B cell (primary cell): ENCODE results near the gene DACH2. TPM values are rescaled to one million over a fixed set of nuclear protein-coding genes. Genes with fewer than 3 reads are reported as not detected.

Experiments
- ATAC-seq: fragments of 200-7000 bp; cut with Tn5 transposase; one replicate; pipeline ENCODE4 v1.10.0; 2021; ENCODE audit warnings: low read depth, mild to moderate bottlenecking, moderate number of reproducible peaks, moderate library complexity
- CTCF ChIA-PET: fragments of 350-600 bp; sonication (Branson Sonifier 250); formaldehyde crosslinking; loops from one replicate; lab custom pipeline; 2021; ENCODE audit warnings: antibody characterized with exemption, inconsistent platforms; lab: Charles Lee
- POLR2A ChIA-PET: fragments of 350-600 bp; sonication (Branson Sonifier 250); formaldehyde crosslinking; loops from one replicate; lab custom pipeline; 2021; ENCODE audit warnings: antibody characterized with exemption; lab: Charles Lee
- DNase-seq: peaks from one replicate; pipeline ENCODE4 v3.0.0; 2013
- H2AFZ ChIP-seq: 2 replicates; pipeline ENCODE4 v1.6.1; 2012; ENCODE audit warnings: mild to moderate bottlenecking, low read depth, low read length; ENCODE audit not compliant: insufficient read depth, poor library complexity, severe bottlenecking
- H3K27ac ChIP-seq, 2 donors: 1 replicate in 1 of 2; 2 replicates in 1 of 2; pipeline ENCODE4 v1.5.1; 2012 to 2013; ENCODE audit warnings: low read length in 2 of 2, mild to moderate bottlenecking in 2 of 2, moderate library complexity in 1 of 2
- H3K27me3 ChIP-seq, 4 experiments: fragments of 200-600 bp in 1 of 4; sonication (generic) in 1 of 4; replicated peaks in 1 of 4; 1 replicate in 2 of 4; 2 replicates in 2 of 4; pipeline versions ENCODE4 v1.6.1 to v1.7.0; 2013 to 2016; ENCODE audit warnings: low read length in 3 of 4, mild to moderate bottlenecking in 2 of 4, mixed read lengths in 1 of 4, moderate library complexity in 1 of 4; ENCODE audit not compliant: insufficient read depth in 4 of 4, control insufficient read depth in 3 of 4; ENCODE audit errors: control extremely low read depth in 1 of 4
- H3K36me3 ChIP-seq, 2 experiments: replicated peaks in 1 of 2; 1 replicate in 1 of 2; 2 replicates in 1 of 2; pipeline versions ENCODE4 v1.6.1 to v1.7.1; 2013; ENCODE audit warnings: low read length in 1 of 2; ENCODE audit not compliant: insufficient read depth in 2 of 2, control insufficient read depth in 1 of 2; ENCODE audit errors: control extremely low read depth in 1 of 2, extremely low read depth in 1 of 2
- H3K4me1 ChIP-seq, 2 donors: fragments of 200-600 bp in 1 of 2; sonication (generic) in 1 of 2; 1 replicate in 1 of 2; 2 replicates in 1 of 2; pipeline versions ENCODE4 v1.5.1 to v1.6.1; 2013 to 2017; ENCODE audit warnings: low read length in 2 of 2; ENCODE audit not compliant: control insufficient read depth in 2 of 2, insufficient read depth in 2 of 2
- H3K4me2 ChIP-seq: replicated peaks from 2 replicates; pipeline ENCODE3; 2012; ENCODE audit warnings: mild to moderate bottlenecking, low read depth, low read length; ENCODE audit not compliant: poor library complexity, severe bottlenecking
- H3K4me3 ChIP-seq, 5 experiments: fragments of 200-600 bp in 1 of 5; sonication (generic) in 1 of 5; 1 replicate in 3 of 5; 2 replicates in 2 of 5; pipeline versions ENCODE4 v1.5.1 to v1.7.0; 2011 to 2016; ENCODE audit warnings: low read length in 4 of 5, mild to moderate bottlenecking in 4 of 5, low read depth in 2 of 5, control low read depth in 1 of 5, moderate library complexity in 1 of 5; ENCODE audit not compliant: insufficient read depth in 1 of 5; ENCODE audit errors: control extremely low read depth in 1 of 5, extremely low read depth in 1 of 5
- H3K79me2 ChIP-seq: fragments of 200-600 bp; sonication (generic); one replicate; pipeline ENCODE4 v1.6.0; 2016; ENCODE audit warnings: low read length; ENCODE audit not compliant: control insufficient read depth, insufficient read depth
- H3K9ac ChIP-seq: fragments of 200-600 bp; sonication (generic); 2 replicates; pipeline ENCODE4 v1.6.1; 2017; ENCODE audit warnings: mild to moderate bottlenecking, low read length, moderate library complexity
- H3K9me3 ChIP-seq, 3 donors: one replicate each; pipeline versions ENCODE4 v1.6.1 to v1.7.1; 2013; ENCODE audit warnings: low read length in 2 of 3; ENCODE audit not compliant: control insufficient read depth in 2 of 3, insufficient read depth in 1 of 3; ENCODE audit errors: control extremely low read depth in 1 of 3
- H4K20me1 ChIP-seq: 2 replicates; pipeline ENCODE4 v1.6.0; 2012; ENCODE audit warnings: mild to moderate bottlenecking, low read length; ENCODE audit not compliant: insufficient read depth, control insufficient read depth, poor library complexity, severe bottlenecking
- H3K27ac Mint-ChIP-seq: one replicate; pipeline ENCODE4 v1.8.0; 2021; ENCODE audit warnings: mixed read lengths
- H3K27me3 Mint-ChIP-seq: one replicate; pipeline ENCODE4 v1.8.0; 2021; ENCODE audit warnings: mixed read lengths
- H3K4me1 Mint-ChIP-seq: one replicate; pipeline ENCODE4 v1.8.0; 2021; ENCODE audit warnings: mixed read lengths
- H3K4me3 Mint-ChIP-seq: one replicate; pipeline ENCODE4 v1.8.0; 2021; ENCODE audit warnings: mixed read lengths
- H3K9me3 Mint-ChIP-seq: one replicate; pipeline ENCODE4 v1.8.0; 2022; ENCODE audit warnings: mixed read lengths; ENCODE audit not compliant: insufficient read depth
- EZH2 ChIP-seq: IDR thresholded peaks from 2 replicates; pipeline ENCODE4 v1.6.1; 2012; ENCODE audit warnings: borderline replicate concordance, low read depth, mild to moderate bottlenecking, moderate library complexity, low read length; ENCODE audit not compliant: insufficient read depth, poor library complexity, severe bottlenecking
- WGBS: methylation state at CpG from one replicate; pipeline ENCODE4 v1.1.5; 2013; ENCODE audit warnings: missing lambda C conversion rate; ENCODE audit not compliant: insufficient coverage; 5-methylcytosine and 5-hydroxymethylcytosine counted together
- intact Hi-C: fragments of 100-400 bp; cut with micrococcal nuclease; formaldehyde crosslinking; loops from one replicate; pipeline ENCODE4 v1.10.0; 2022
- polyA plus RNA-seq: library from polyadenylated mRNA; depleted of rRNA; stranded (reverse); fragments of >200 nt; gene quantifications from 2 replicates; pipeline ENCODE4 v1.2.3, GENCODE V29; 2012
- total RNA-seq, 2 donors: library from RNA; stranded (reverse); fragments of 120-200 nt in 1 of 2; gene quantifications; 1 replicate in 1 of 2; 2 replicates in 1 of 2; pipeline versions ENCODE4 v1.2.3 to v1.2.4, GENCODE V29; 2013 to 2022
- TF ChIP-seq, protein P1 (sequence below): fragments of 200-600 bp; IDR thresholded peaks from one replicate; pipeline ENCODE4 v1.8.0; 2022; ENCODE audit warnings: antibody characterized with exemption, mild to moderate bottlenecking

Gene DACH2
- total and polyA plus RNA-seq, 2 donors (not counting 1 experiment from before 2014, with no cell fraction given) = 0.07 TPM; not detected in 1

DNA sequence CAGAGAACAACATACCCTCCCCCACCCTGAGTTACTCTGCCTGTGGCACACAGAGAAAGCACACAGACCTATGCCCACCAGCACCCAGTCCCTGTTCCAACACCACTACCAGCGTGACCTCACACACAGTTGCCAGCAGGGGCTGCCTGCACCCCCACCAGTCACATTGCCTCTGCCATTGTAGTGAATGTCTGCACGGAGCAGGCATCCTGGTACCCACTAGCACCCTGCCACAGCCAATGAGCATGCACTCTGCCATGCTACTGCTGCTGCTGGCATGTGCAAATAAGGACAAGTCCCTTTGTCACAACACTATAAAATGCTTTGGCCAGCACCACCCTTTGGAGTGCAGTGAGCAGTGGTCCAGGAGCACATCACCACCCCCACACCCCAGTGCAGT, 47.1 kb downstream of the DACH2 start:
- DNase-seq (no peak), ATAC-seq (no peak)
- Histone ChIP-seq H3K27me3 (no peaks in the 10 kb centered on the region), H3K36me3 (no peaks in the 10 kb centered on the region), H3K4me2 (no peak overlapping the region), H3K9me3 (no peaks in the 10 kb centered on the region), H3K79me2 (no peaks in the 10 kb centered on the region), H3K9ac (no peak overlapping the region), H3K27ac (no peak overlapping the region), H2AFZ (no peak overlapping the region), H3K4me3 (no peak overlapping the region), H3K4me1 (no peaks in the 10 kb centered on the region), H4K20me1 (no peaks in the 10 kb centered on the region)
- H3K27ac Mint-ChIP-seq = no peak overlapping the region
- WGBS = 83% methylated on average over 2 of the region's 2 CpGs
- H3K9me3 Mint-ChIP-seq = no peaks in the 10 kb centered on the region
- H3K4me3 Mint-ChIP-seq = no peak overlapping the region
- TF ChIP-seq EZH2 = no peak
- TF ChIP-seq, protein P1, sequence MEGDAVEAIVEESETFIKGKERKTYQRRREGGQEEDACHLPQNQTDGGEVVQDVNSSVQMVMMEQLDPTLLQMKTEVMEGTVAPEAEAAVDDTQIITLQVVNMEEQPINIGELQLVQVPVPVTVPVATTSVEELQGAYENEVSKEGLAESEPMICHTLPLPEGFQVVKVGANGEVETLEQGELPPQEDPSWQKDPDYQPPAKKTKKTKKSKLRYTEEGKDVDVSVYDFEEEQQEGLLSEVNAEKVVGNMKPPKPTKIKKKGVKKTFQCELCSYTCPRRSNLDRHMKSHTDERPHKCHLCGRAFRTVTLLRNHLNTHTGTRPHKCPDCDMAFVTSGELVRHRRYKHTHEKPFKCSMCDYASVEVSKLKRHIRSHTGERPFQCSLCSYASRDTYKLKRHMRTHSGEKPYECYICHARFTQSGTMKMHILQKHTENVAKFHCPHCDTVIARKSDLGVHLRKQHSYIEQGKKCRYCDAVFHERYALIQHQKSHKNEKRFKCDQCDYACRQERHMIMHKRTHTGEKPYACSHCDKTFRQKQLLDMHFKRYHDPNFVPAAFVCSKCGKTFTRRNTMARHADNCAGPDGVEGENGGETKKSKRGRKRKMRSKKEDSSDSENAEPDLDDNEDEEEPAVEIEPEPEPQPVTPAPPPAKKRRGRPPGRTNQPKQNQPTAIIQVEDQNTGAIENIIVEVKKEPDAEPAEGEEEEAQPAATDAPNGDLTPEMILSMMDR = no peak
- H3K4me1 Mint-ChIP-seq = no peaks in the 10 kb centered on the region
- ChIA-PET POLR2A (no interaction called here), CTCF (no interaction called here)
- intact Hi-C loops = no loop called here
- no peaks in the 10 kb centered on the region for H3K27me3 Mint-ChIP-seq

DNA sequence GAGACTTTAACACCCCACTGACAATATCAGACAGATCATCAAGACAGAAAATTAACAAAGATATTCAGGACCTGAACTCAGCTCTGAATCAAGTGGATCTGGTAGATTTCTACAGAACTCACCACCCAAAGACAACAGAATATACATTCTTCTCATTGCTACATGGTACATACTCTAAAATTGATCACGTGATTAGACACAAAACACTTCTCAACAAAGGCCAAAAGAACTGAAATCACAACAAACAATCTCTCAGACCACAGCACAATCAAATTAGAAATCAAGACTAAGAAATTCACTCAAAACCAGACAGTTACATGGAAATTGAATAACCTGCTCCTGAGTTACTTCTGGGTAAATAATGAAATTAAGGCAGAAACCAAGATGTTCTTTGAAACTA, 49.6 kb downstream of the DACH2 start:
- no peaks in the 10 kb centered on the region for H3K27me3 ChIP-seq
- H3K4me1 Mint-ChIP-seq = no peaks in the 10 kb centered on the region
- ChIA-PET CTCF (no interaction called here), POLR2A (no interaction called here)
- no peaks in the 10 kb centered on the region for H3K79me2 ChIP-seq
- no peaks in the 10 kb centered on the region for H3K27me3 Mint-ChIP-seq
- TF ChIP-seq EZH2 = no peak
- TF ChIP-seq, protein P1 = no peak
- H3K4me2 ChIP-seq = no peak overlapping the region
- no CpG with 5 or more reads among the region's 1 CpG for WGBS
- no peak overlapping the region for H3K27ac Mint-ChIP-seq
- H3K4me3 Mint-ChIP-seq = no peak overlapping the region
- ATAC-seq (no peak), DNase-seq (no peak)
- no peaks in the 10 kb centered on the region for H4K20me1 ChIP-seq
- H3K9ac ChIP-seq = no peak overlapping the region
- H3K27ac ChIP-seq = no peak overlapping the region
- H3K36me3 ChIP-seq = no peaks in the 10 kb centered on the region
- H3K9me3 Mint-ChIP-seq = no peaks in the 10 kb centered on the region
- H2AFZ ChIP-seq = no peak overlapping the region
- intact Hi-C loops = no loop called here
- no peaks in the 10 kb centered on the region for H3K9me3 ChIP-seq
- H3K4me3 ChIP-seq = no peak overlapping the region
- no peaks in the 10 kb centered on the region for H3K4me1 ChIP-seq
